HG02870 (cell line): ENCODE results near the gene OTX2.

ENCODE experiments used
- ATAC-seq: cut with Tn5 transposase; IDR thresholded peaks from one replicate; pipeline ENCODE4 v1.9.1; 2021; ENCODE audit warnings: mild to moderate bottlenecking, moderate library complexity; ENCODE audit not compliant: unreplicated experiment

The OTX2 gene

GRCh38 chr14:56810147-56810719 is at the start of gene OTX2:
OTX2 (minus strand) TSS chr14:56810479; CDS start chr14:56805456, 5,023 bp downstream.
- no peak for ATAC-seq

DNA sequence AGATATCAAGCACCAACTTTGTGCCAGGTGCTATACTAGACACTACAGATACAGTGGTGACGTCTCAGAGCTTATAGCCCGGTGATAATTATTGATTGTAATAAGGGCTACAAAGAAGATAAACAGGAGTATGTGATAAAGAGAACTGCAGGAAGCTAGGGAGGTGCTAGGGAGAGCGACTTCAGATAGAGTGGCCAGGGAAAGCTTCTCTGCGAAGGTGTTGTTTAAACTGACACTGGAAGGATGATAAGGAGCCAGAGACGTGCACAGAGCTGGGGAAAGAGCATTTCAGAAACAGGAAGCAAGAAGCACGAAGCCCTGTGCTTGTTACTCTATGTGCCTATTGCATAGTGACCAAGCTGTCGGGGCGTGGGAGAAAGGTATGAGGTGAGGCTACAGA is 48.1 kb upstream of the OTX2 start:
- no peak for ATAC-seq

DNA sequence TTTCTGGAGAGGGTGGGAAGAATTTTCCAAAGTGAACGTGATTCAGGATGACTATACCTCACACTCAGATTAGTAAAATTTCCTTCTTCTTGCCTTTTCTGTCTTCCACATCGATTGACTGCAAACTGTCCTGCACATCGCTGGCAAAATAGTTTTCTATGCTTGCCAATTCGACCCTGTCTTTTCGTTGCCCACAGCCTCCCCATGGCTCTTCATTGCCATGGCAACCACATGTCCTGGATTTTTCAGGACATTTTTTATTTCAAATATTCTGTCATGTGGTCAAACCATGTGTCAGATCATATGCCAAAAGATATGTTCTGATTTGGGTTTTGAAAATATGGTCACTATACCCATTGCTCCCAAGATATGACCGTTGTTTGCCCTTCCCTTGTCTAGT is 46.9 kb upstream of the OTX2 start:
- no peak for ATAC-seq

DNA sequence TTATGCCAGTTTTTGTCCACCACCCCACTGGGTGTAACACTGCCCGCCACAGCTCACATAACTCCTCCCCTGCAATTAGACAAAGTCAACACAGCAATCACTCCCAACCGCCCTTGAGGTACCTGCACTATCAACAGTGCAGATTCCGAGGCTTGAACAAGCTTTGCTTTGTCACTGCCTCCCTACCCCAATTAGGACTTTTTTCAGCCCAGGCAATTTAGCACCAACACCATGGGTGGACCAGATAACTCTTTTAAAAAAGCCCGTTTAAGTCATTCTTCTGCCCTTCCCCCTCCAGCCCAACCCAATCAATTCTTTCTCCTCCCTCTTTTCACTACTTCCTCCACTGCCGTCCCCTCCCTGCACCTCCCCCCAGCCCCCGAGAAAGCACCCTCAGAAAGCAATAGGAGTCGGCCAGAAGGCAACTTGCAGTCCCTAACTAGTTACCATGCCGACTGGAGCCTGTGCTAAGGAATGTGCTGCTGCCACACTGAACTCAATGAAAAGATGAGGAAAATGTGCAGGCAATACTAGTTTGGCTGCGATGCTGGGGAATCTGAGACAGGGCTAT is 45.7 kb upstream of the OTX2 start:
- ATAC-seq, result no peak

DNA sequence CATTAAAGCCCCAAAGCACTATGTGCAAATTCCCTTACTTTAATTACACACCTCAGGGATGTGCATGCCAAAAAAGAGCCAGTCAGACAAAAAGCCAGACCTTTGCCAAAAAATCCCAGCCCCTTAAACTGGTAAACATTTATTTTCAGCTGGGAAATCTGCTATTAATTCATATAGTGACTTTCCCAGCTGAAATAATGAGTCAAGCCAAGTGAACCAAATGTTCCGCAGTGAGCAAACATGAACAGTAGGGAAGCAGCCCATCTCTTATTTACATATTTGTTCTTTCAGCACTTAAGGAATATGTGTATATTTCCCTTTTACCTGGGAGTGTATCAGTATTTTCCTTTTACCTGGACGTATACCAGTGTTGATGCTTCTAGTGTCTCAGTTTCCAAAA is 44.0 kb upstream of the OTX2 start:
- no peak for ATAC-seq

GRCh38 chr14:56846970-56847930 is 37.0 kb upstream of the OTX2 start:
- ATAC-seq, result no peak

GRCh38 chr14:56844406-56845002 is 34.2 kb upstream of the OTX2 start:
- ATAC-seq, result no peak

GRCh38 chr14:56841611-56842010 is 31.3 kb upstream of the OTX2 start:
- ATAC-seq, result no peak

GRCh38 chr14:56840221-56840620 is 29.9 kb upstream of the OTX2 start:
- no peak for ATAC-seq

DNA sequence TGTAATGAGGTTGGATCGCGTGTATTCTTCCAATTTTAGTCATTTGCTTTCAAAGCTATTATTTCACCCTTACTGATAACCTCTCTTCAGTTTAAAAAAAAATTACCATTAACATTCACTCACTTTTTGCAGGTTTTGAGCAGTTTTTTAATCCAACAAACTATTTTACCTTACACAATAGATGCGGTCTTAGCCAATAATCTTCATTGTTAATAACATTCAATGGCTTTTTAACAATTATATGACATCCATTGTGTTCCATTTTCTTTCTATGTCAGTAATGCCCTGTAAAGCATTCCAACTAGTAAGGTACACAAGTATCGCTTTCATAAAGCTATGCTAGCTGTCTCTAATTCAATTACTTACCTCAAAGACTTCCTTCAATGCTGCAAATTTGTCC is 18.9 kb upstream of the OTX2 start:
- no peak for ATAC-seq

DNA sequence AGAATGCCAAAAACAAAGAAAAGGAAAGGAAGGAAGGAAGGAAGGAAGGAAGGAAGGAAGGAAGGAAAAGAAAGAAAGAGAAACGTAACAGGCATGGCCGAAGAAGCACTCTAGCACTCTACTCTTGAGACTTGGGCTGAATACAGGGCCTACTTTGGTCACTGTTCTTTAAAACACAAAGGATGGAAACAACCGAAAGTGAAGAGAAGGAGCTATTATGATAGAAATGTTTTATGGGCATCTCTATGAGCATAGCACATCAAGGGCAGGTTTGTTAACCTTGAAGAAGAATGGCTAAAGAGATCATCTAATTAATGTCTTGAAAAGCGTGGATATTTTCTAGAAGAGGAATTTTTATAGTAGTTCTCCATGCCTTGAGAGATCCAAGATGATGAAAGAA is 15.9 kb upstream of the OTX2 start:
- no peak for ATAC-seq

- ATAC-seq, result no peak
Measured at GRCh38 chr14:56821805-56822610, 11.7 kb upstream of the OTX2 start.

DNA sequence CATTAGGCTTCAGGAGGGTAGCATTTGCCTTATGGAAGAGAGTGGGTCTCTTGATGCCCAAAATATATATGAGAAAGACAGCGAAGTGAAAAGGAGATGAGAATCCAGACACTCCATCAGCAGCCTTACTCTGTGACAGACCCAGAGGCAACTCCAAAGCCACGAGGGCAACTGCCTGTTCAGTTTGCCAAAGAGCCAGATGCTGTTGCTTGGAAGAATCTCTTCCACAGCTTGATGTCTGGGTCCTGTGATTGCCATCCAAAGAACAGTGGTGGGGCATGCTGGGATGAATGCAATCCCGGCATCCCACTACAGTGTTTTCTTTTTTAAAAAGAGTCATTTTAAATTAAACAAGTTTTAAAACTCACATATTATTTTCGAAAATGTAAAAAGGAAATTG is 10.9 kb upstream of the OTX2 start:
- no peak for ATAC-seq

DNA sequence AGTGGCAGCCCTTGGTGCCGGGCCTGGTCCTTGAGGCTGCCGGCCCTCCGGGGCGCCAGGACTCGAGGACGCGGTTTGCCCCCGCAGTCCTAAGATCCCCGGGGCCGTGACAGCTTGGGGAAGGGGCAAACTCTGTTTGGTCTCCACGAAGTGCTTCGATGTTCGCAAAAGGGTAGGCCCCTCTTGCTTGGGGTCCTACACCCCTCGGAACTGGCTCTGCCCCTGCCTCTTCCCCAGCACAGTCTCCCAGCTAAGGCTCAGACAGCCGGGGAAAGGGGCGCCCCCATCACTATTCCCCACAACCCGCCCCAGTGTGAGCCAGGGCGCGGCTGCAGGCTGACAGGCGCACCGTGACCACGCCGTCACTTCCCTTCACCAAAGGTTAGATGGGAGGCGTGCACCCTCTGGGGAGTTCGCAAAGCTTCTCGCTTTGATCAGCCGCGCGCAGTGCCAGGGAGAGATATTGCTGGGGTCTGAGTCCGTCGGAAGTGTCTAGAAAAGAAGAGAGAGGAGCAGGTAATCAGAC is 7.2 kb upstream of the OTX2 start:
- no peak for ATAC-seq

- no peak for ATAC-seq
Measured at GRCh38 chr14:56816574-56817391, 6.5 kb upstream of the OTX2 start.

DNA sequence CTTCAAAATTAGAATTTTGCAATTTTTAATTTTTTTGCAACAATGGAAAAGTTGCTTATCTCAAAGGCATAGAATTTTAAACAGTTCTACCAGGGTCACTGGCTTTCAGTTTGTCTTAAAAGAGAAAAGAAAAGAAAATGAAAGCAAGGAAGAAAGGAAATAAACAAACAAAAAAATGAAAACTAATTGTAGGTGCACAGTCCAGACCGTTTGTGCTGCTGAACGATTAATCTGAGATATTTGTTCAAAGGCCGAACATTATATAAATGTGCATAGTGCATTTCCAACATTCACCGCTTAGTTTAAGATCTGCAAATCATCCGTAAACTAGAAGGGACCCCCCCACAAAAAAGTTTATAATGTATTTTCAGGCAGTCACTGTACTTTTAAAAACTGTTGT is 5.5 kb upstream of the OTX2 start:
- ATAC-seq, result no peak

DNA sequence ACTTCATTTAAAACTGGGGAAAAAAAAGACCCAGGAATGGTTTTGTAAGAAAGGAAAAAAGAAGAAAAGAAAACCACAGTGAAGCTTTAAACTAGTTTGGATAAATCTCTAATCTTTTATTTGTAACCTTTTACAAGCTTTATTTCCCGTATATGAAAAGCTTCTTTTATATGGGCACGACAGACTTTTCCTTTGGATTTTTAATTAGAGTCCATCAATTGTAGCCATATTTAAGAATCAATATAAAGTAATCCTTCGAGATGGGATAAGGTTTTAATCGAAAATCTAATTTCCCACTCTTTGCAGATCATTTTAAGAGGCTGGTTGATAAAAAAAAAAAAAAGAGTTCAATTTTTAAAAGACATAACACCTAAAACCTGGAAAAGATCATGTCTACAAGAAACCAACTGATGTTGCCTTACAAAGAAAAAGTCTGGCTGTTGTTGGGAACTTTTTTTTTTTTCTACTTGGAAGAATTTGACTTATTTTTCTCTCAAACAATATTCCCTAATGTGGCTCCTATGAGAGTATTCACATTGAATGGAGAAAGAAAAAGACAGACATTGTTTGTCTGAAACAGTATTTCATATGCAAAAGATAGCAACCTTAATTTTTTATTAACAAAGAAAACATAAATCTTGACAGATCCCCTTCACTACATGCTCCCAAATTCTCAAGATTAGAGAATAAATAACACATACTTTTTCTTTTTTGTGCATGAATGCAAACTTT is 4.9 kb upstream of the OTX2 start:
- ATAC-seq, result no peak

DNA sequence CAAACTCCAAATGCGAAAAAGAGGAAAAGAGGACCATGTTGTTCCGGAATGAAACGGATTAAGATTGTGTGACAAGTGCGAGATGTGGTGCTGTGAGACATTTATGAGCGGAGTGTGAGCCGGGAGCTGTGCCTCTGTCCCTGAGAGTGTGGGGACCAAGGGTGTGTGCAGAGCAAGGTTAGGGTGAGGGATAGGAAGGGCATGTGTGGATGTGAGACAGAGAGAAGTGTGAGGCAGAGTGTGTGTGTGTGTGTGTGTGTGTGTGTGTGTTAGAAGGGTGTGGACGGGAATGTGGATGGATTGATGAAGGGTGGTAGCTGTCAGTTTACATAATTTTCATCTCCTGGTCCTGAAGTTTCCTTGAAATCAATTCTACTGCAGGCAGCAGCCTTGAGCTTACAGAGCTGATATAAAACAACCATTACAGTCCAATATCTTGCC is 4.3 kb upstream of the OTX2 start:
- no peak for ATAC-seq

DNA sequence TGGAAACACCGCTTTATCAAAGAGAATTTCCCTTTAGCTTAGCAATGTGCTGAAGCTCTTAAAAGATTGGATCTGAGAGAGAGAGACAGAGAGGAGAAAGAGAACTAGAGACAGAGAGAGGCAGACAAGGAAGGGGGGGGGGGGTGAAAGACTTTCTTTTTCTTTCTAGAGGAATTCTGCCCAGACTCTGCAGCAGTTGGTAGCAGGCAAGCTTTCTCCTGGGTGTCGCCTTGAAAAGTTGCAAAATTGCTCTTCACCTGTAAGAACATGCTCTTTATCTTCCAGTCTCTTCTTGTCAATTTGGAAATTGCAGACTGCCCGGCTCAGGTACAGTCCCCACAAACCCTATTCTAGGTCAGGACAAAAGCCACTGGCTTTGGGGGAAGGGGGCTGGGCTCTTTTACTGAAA is 2.9 kb upstream of the OTX2 start:
- no peak for ATAC-seq
